Natural killer cell (primary cell): Measurements from ENCODE around the gene NDC1. TPM values are rescaled to one million over a fixed set of nuclear protein-coding genes. Genes with fewer than 3 reads are reported as not detected.
A peak's percentile ranks its signal among the peaks of the same experiment; 100 is the strongest.
"Not testable (repeated sequence)": the region's sequence is repeated elsewhere in the genome, so short reads cannot be mapped to it uniquely, and the experiment has no call there.

Experiments used
- ATAC-seq, 3 donors: fragments of 150-1000 bp in 2 of 3; fragments of 200-7000 bp in 1 of 3; cut with Tn5 transposase; 1 replicate in 1 of 3; 2 replicates in 2 of 3; pipeline ENCODE4 v1.10.0; 2021; ENCODE audit warnings: mild to moderate bottlenecking in 2 of 3, moderate library complexity in 2 of 3
- DNase-seq, 2 donors: peaks; one replicate each; pipeline versions ENCODE4 v3.0.0 to v3.0.0-alpha.2; 2013 to 2021; ENCODE audit warnings: mixed read lengths in 1 of 2
- H3K27ac ChIP-seq: one replicate; pipeline ENCODE4 v1.5.1; 2013; ENCODE audit warnings: mild to moderate bottlenecking, low read length
- H3K27me3 ChIP-seq: one replicate; pipeline ENCODE4 v1.6.1; 2013; ENCODE audit warnings: low read length; ENCODE audit not compliant: control insufficient read depth, insufficient read depth
- H3K36me3 ChIP-seq: one replicate; pipeline ENCODE4 v1.6.1; 2013; ENCODE audit warnings: low read length; ENCODE audit not compliant: control insufficient read depth, insufficient read depth
- H3K4me1 ChIP-seq: one replicate; pipeline ENCODE4 v1.6.1; 2013; ENCODE audit warnings: low read length; ENCODE audit not compliant: control insufficient read depth, insufficient read depth
- H3K4me3 ChIP-seq: one replicate; pipeline ENCODE4 v1.5.1; 2013; ENCODE audit warnings: low read length
- H3K9me3 ChIP-seq: one replicate; pipeline ENCODE4 v1.6.1; 2013; ENCODE audit warnings: low read length; ENCODE audit not compliant: control insufficient read depth, insufficient read depth
- H3K27ac Mint-ChIP-seq, 2 donors: one replicate each; pipeline ENCODE4 v1.8.0; 2022; ENCODE audit warnings: mild to moderate bottlenecking in 2 of 2, mixed read lengths in 2 of 2, moderate library complexity in 1 of 2
- H3K27me3 Mint-ChIP-seq, 2 donors: one replicate each; pipeline ENCODE4 v1.8.0; 2022; ENCODE audit warnings: low read depth in 2 of 2, mixed read lengths in 2 of 2
- H3K36me3 Mint-ChIP-seq: one replicate; pipeline ENCODE4 v1.8.0; 2022; ENCODE audit warnings: mixed read lengths
- H3K4me1 Mint-ChIP-seq, 2 donors: one replicate each; pipeline ENCODE4 v1.8.0; 2022; ENCODE audit warnings: mixed read lengths in 2 of 2
- H3K4me3 Mint-ChIP-seq: one replicate; pipeline ENCODE4 v1.8.0; 2022; ENCODE audit warnings: mild to moderate bottlenecking, moderate library complexity, mixed read lengths
- H3K9me3 Mint-ChIP-seq, 2 donors: one replicate each; pipeline ENCODE4 v1.8.0; 2022; ENCODE audit warnings: mixed read lengths in 2 of 2
- WGBS: methylation state at CpG from one replicate; pipeline ENCODE4 v1.1.7; 2013; ENCODE audit warnings: missing lambda C conversion rate; ENCODE audit not compliant: insufficient coverage; 5-methylcytosine and 5-hydroxymethylcytosine counted together
- intact Hi-C: fragments of 100-400 bp; cut with micrococcal nuclease; formaldehyde crosslinking; loops from one replicate; pipeline ENCODE4 v1.14.2; 2022
- total RNA-seq, 4 donors: library from RNA; stranded (reverse); fragments of 120-200 nt in 1 of 4; gene quantifications; one replicate each; pipeline versions ENCODE4 v1.2.3 to v1.2.4, GENCODE V29; 2013 to 2022
- TF ChIP-seq, protein P1 (sequence below): fragments of 200-600 bp; IDR thresholded peaks from one replicate; pipeline ENCODE4 v1.8.0; 2022; ENCODE audit warnings: antibody characterized with exemption

Gene NDC1, protein sequence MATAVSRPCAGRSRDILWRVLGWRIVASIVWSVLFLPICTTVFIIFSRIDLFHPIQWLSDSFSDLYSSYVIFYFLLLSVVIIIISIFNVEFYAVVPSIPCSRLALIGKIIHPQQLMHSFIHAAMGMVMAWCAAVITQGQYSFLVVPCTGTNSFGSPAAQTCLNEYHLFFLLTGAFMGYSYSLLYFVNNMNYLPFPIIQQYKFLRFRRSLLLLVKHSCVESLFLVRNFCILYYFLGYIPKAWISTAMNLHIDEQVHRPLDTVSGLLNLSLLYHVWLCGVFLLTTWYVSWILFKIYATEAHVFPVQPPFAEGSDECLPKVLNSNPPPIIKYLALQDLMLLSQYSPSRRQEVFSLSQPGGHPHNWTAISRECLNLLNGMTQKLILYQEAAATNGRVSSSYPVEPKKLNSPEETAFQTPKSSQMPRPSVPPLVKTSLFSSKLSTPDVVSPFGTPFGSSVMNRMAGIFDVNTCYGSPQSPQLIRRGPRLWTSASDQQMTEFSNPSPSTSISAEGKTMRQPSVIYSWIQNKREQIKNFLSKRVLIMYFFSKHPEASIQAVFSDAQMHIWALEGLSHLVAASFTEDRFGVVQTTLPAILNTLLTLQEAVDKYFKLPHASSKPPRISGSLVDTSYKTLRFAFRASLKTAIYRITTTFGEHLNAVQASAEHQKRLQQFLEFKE
- 1 to 10 TPM; 4.3 to 6.3 (median 5.2) TPM for total RNA-seq
- total RNA-seq (2013): 11.6 TPM

DNA sequence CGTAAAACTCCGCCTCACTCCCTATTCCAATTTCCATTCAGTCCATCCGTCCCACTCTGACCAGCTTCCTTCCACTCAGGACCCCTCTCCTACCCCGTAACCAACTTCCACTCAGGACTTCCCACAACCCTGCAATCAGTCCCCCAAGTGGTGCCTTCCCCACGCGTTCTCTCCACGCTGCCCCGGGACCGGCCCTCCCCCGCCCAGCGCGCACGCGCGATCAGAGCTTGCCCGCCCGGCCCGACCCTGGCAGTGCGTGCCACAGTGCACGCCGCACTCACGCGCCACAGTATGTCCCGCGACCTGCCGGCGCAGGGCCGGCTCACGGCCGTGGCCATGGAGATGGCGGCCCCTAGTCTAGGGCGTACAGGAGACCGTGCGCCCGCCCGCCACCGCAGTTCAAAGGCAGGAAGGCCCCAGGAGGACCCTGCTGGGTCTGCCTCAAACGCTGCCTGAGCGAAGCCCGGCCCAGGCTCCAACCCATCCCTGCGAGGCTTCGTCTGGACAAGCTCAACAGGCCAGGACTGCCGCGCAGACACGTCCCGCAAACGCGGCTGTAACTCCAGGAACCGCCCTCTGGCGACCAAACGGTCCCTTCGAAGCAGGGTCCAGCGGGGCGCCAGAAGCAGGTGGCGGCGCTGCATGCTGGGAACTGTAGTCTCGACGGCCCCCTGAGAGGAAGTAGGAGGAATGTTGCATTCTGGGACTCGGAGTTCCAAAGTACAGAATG lies at the start of gene NDC1:
Gene NDC1 (minus strand): TSS at position 373 of the 730 bp plus-strand sequence. CDS start 35 bp downstream, at position 338.
- Mint-ChIP-seq H3K9me3 (no peaks in the 10 kb centered on the region), H3K4me3 (peak within 1 kb of the TSS; percentile 98), H3K36me3 (no peaks in the 10 kb centered on the region), H3K27ac (peak within 1 kb of the TSS; percentile 95 to 98), H3K4me1 (peaks cover 19 to 23% of the 10 kb centered on the region in 2 donors), H3K27me3 (no peaks in the 10 kb centered on the region)
- intact Hi-C loops: loop anchor here (1.0 to 5.0 kb wide), 3 partner anchors 107 to 601 kb away; partner anchors contain the start of genes IFT25, MAGOH, TCEANC2 and TMEM59
- ATAC-seq (peak; percentile 89 to 96 (median 90)), DNase-seq (peak; percentile 84 to 95)
- Histone ChIP-seq H3K36me3 (no peaks in the 10 kb centered on the region), H3K4me1 (peaks cover 7% of the 10 kb centered on the region), H3K27me3 (no peaks in the 10 kb centered on the region), H3K9me3 (no peaks in the 10 kb centered on the region), H3K4me3 (peak within 1 kb of the TSS; percentile 83), H3K27ac (peak within 1 kb of the TSS; percentile 97)
- TF ChIP-seq, protein P1, sequence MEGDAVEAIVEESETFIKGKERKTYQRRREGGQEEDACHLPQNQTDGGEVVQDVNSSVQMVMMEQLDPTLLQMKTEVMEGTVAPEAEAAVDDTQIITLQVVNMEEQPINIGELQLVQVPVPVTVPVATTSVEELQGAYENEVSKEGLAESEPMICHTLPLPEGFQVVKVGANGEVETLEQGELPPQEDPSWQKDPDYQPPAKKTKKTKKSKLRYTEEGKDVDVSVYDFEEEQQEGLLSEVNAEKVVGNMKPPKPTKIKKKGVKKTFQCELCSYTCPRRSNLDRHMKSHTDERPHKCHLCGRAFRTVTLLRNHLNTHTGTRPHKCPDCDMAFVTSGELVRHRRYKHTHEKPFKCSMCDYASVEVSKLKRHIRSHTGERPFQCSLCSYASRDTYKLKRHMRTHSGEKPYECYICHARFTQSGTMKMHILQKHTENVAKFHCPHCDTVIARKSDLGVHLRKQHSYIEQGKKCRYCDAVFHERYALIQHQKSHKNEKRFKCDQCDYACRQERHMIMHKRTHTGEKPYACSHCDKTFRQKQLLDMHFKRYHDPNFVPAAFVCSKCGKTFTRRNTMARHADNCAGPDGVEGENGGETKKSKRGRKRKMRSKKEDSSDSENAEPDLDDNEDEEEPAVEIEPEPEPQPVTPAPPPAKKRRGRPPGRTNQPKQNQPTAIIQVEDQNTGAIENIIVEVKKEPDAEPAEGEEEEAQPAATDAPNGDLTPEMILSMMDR: no peak
- under 1% methylated on average over 59 of the region's 59 CpGs for WGBS

DNA sequence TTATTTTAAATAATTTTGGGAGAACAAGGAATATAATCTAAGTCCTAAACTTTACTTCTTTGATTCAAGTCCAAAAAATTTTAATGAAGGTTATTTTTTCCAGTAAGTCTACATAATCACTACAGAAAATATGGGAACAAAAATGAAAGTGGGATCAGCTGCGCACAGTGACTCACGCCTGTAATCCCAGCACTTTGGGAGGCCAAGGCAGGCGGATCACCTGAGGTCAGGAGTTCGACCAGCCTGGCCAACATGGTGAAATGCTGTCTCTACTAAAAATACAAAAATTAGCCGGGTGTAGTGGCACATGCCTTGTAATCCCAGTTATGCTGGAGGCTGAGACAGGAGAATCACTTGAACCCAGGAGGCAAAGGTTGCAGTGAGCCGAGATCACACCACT lies 45.5 kb upstream of the NDC1 start:
- H3K4me3 ChIP-seq, H3K4me1 ChIP-seq, H3K4me3 Mint-ChIP-seq, intact Hi-C loops, H3K9me3 ChIP-seq, DNase-seq, ATAC-seq, H3K9me3 Mint-ChIP-seq, H3K27me3 Mint-ChIP-seq, H3K27ac Mint-ChIP-seq, H3K27me3 ChIP-seq, H3K27ac ChIP-seq: not testable (repeated sequence)
- H3K36me3 ChIP-seq: peaks cover 14% of the 10 kb centered on the region
- over 99% methylated on average over 6 of the region's 6 CpGs for WGBS
- Mint-ChIP-seq H3K4me1 (peaks cover 16 to 25% of the 10 kb centered on the region in 2 donors), H3K36me3 (peaks cover 12% of the 10 kb centered on the region)

DNA sequence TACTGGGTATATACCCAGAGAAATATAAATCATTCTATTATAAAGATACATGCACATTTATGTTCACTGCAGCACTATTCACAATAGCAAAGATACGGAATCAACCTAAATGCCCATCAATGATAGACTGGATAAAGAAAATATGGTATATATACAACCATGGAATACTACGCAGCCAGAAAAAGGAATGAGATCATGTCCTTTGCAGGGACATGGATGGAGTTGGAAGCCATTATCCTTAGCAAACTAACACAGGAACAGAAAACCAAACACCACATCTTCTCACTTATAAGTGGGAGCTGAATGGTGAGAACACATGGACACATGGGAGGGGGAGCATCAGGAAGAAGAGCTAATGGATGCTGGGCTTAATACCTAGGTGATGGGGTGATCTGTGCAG lies 43.8 kb upstream of the NDC1 start:
- H3K27me3 Mint-ChIP-seq, H3K4me3 Mint-ChIP-seq, intact Hi-C loops, H3K27ac Mint-ChIP-seq, DNase-seq, H3K9me3 ChIP-seq, ATAC-seq, H3K27ac ChIP-seq, H3K9me3 Mint-ChIP-seq, H3K4me1 ChIP-seq, H3K4me3 ChIP-seq, H3K27me3 ChIP-seq: not testable (repeated sequence)
- Mint-ChIP-seq H3K36me3 (peaks cover 12% of the 10 kb centered on the region), H3K4me1 (peaks cover 8 to 21% of the 10 kb centered on the region in 2 donors)
- WGBS: no CpG with 5 or more reads among the region's 2 CpGs
- peaks cover 27% of the 10 kb centered on the region for H3K36me3 ChIP-seq

DNA sequence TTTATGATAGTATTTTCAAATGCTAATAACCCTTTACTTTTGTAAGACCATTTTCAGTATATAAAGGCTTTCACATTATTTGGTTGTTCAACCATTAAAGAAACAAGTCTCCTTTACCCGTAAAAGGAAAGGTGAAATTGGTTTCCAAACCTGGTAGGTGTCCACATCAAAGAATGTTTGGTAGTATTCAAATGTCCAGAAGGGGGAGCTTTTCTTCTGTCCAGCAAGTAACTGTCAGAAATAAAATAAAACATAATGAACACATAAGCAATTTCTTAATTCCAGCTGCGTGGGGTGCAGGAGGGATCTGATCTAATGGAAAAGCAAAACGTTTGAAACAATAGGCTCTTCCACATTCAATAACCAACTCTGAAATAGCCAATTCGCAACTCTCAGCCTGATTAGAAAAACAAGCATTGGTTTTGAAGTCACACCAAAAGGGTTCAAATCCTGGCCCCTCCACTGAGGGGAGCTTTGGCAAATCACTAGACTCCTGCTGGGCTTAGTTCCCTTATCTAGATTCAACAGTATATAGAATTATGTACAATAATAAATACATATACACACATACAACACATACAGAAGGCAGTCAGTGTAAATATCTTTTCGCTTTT lies 40.5 kb upstream of the NDC1 start:
- peaks cover 50% of the 10 kb centered on the region for H3K36me3 ChIP-seq
- H3K27me3 Mint-ChIP-seq: no peaks in the 10 kb centered on the region
- peaks cover 11% of the 10 kb centered on the region for H3K36me3 Mint-ChIP-seq
- H3K4me1 Mint-ChIP-seq: peaks cover 0 to 6% of the 10 kb centered on the region in 2 donors
- H3K9me3 Mint-ChIP-seq: peaks cover 0 to 2% of the 10 kb centered on the region in 2 donors
- no peak for ATAC-seq
- H3K27me3 ChIP-seq: no peaks in the 10 kb centered on the region
- H3K27ac Mint-ChIP-seq: no peak overlapping the region
- no peaks in the 10 kb centered on the region for H3K4me1 ChIP-seq
- no peak overlapping the region for H3K4me3 Mint-ChIP-seq
- H3K4me3 ChIP-seq: no peak overlapping the region
- 69% methylated on average over 5 of the region's 5 CpGs for WGBS
- peak in 1 of 2 donors; percentile 46 for DNase-seq
- TF ChIP-seq, protein P1: peak; percentile 64
- H3K27ac ChIP-seq: no peak overlapping the region
- intact Hi-C loops: loop anchor here (1.0 kb wide), 2 partner anchors 71 to 81 kb away; no protein-coding TSS in a partner anchor
- no peaks in the 10 kb centered on the region for H3K9me3 ChIP-seq

DNA sequence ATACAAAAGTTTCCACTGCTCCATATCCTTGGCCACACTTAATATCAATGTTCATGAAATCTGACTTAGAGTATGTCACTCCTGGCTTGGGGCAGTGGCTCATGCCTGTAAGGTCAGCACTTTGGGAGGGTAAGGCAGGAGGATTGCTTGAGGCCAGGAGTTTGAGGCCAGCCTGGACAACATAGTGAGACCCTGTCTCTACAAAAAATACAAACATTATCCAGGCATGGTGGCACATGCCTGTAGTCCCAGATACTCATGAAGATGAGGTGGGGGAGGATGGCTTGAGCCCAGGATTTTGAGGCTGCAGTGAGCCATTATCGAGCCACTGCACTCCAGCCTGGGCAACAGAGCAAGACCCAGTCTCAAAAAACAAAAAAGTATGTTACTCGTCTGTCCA lies 37.1 kb upstream of the NDC1 start:
- H3K27ac ChIP-seq, H3K4me3 Mint-ChIP-seq, ATAC-seq, DNase-seq, H3K4me1 ChIP-seq, H3K4me3 ChIP-seq, H3K27me3 ChIP-seq, intact Hi-C loops, H3K27ac Mint-ChIP-seq, H3K27me3 Mint-ChIP-seq, H3K9me3 ChIP-seq, H3K9me3 Mint-ChIP-seq, H3K4me1 Mint-ChIP-seq: not testable (repeated sequence)
- 100% methylated on average over 2 of the region's 2 CpGs for WGBS
- H3K36me3 ChIP-seq: peaks cover 63% of the 10 kb centered on the region
- peaks cover 17% of the 10 kb centered on the region for H3K36me3 Mint-ChIP-seq
